HEK293 (cell line): ENCODE results near the gene COL18A1.

Source experiments
- CTCF ChIA-PET: fragments of 350-600 bp; formaldehyde crosslinking; extraction: SDS; loops from one replicate; lab custom pipeline; 2021; ENCODE audit warnings: antibody characterized with exemption; lab: Yijun Ruan, JAX
- POLR2A ChIA-PET: fragments of 300-600 bp; formaldehyde crosslinking; extraction: SDS; loops from one replicate; lab custom pipeline; 2020; ENCODE audit warnings: antibody characterized with exemption, inconsistent platforms; lab: Yijun Ruan, JAX
- H3K27ac ChIP-seq: fragments of 200-500 bp; sonication (Bioruptor generic); 2 replicates; pipeline ENCODE4 v1.5.1; 2014; ENCODE audit warnings: low read depth, low read length, control low read depth, inconsistent platforms; ENCODE audit errors: extremely low read depth
- H3K36me3 ChIP-seq, 2 experiments: fragments of 200-500 bp in 1 of 2; sonication (Bioruptor generic) in 1 of 2; 1 replicate in 1 of 2; 2 replicates in 1 of 2; pipeline ENCODE4 v1.5.1; 2014 to 2017; ENCODE audit warnings: inconsistent platforms in 2 of 2, low read length in 2 of 2; ENCODE audit not compliant: control insufficient read depth in 2 of 2, insufficient read depth in 1 of 2
- H3K4me1 ChIP-seq: fragments of 200-500 bp; sonication (Bioruptor generic); 2 replicates; pipeline ENCODE4 v1.5.1; 2014; ENCODE audit warnings: mild to moderate bottlenecking, low read length, inconsistent platforms; ENCODE audit not compliant: control insufficient read depth, insufficient read depth
- H3K4me3 ChIP-seq: 2 replicates; pipeline ENCODE4 v1.5.1; 2011; ENCODE audit warnings: low read depth, mild to moderate bottlenecking, control low read depth, low read length, moderate library complexity
- H3K9me3 ChIP-seq: fragments of 200-500 bp; sonication (Bioruptor generic); 2 replicates; pipeline ENCODE4 v1.5.1; 2014; ENCODE audit warnings: low read depth, low read length, inconsistent platforms; ENCODE audit not compliant: control insufficient read depth, insufficient read depth
- GLI2 ChIP-seq: fragments of 450-650 bp; formaldehyde crosslinking; IDR thresholded peaks from 2 replicates; pipeline ENCODE4; 2017; ENCODE audit warnings: missing biosample characterization, missing genetic modification characterization, low read depth, borderline replicate concordance
- GLI4 ChIP-seq: fragments of 450-650 bp; formaldehyde crosslinking; IDR thresholded peaks from 2 replicates; pipeline ENCODE4 v1.5.1; 2016; ENCODE audit warnings: missing biosample characterization, missing genetic modification characterization
- HOXC10 ChIP-seq: sonication (generic); formaldehyde crosslinking; IDR thresholded peaks from 2 replicates; pipeline ENCODE4 v1.8.1; 2023; ENCODE audit warnings: mild to moderate bottlenecking, missing genetic modification reagents
- KLF7 ChIP-seq: fragments of 450-650 bp; formaldehyde crosslinking; IDR thresholded peaks from 2 replicates; pipeline ENCODE4 v1.5.1; 2016; ENCODE audit warnings: missing biosample characterization, missing genetic modification characterization, borderline replicate concordance
- OVOL3 ChIP-seq: fragments of 450-650 bp; formaldehyde crosslinking; IDR thresholded peaks from 2 replicates; pipeline ENCODE4 v1.5.1; 2016; ENCODE audit warnings: missing biosample characterization, missing genetic modification characterization
- PRDM10 ChIP-seq: fragments of 450-650 bp; formaldehyde crosslinking; IDR thresholded peaks from 2 replicates; pipeline ENCODE4 v1.5.1; 2016; ENCODE audit warnings: missing biosample characterization, missing genetic modification characterization
- SETDB1 ChIP-seq: IDR thresholded peaks from one replicate; pipeline ENCODE4 v1.6.1; 2017; ENCODE audit warnings: mild to moderate bottlenecking, low read length, moderate library complexity, mixed read lengths; ENCODE audit not compliant: insufficient read length
- ZBTB8A ChIP-seq: fragments of 450-650 bp; formaldehyde crosslinking; IDR thresholded peaks from 2 replicates; pipeline ENCODE4 v1.5.1; 2016; ENCODE audit warnings: missing biosample characterization, missing genetic modification characterization
- ZIC2 ChIP-seq: fragments of 450-650 bp; formaldehyde crosslinking; IDR thresholded peaks from 2 replicates; pipeline ENCODE4 v1.5.1; 2016; ENCODE audit warnings: missing biosample characterization, missing genetic modification characterization
- ZNF2 ChIP-seq: fragments of 450-650 bp; formaldehyde crosslinking; IDR thresholded peaks from 2 replicates; pipeline ENCODE4 v1.5.1; 2016; ENCODE audit warnings: missing biosample characterization, missing genetic modification characterization
- ZNF239 ChIP-seq: fragments of 450-650 bp; formaldehyde crosslinking; IDR thresholded peaks from 2 replicates; pipeline ENCODE4 v1.5.1; 2016; ENCODE audit warnings: missing biosample characterization, missing genetic modification characterization
- ZNF302 ChIP-seq: fragments of 450-650 bp; formaldehyde crosslinking; IDR thresholded peaks from 2 replicates; pipeline ENCODE4 v1.5.1; 2016; ENCODE audit warnings: missing biosample characterization, missing genetic modification characterization, low read depth
- ZNF362 ChIP-seq: fragments of 450-650 bp; formaldehyde crosslinking; IDR thresholded peaks from 2 replicates; pipeline ENCODE4 v1.5.1; 2016; ENCODE audit warnings: missing biosample characterization, missing genetic modification characterization
- ZNF391 ChIP-seq: fragments of 450-650 bp; formaldehyde crosslinking; IDR thresholded peaks from 2 replicates; pipeline ENCODE4 v1.5.1; 2016; ENCODE audit warnings: low read depth, missing biosample characterization, missing genetic modification characterization, borderline replicate concordance
- ZNF404 ChIP-seq: fragments of 450-650 bp; formaldehyde crosslinking; IDR thresholded peaks from 2 replicates; pipeline ENCODE4 v1.5.1; 2017; ENCODE audit warnings: missing biosample characterization, missing genetic modification characterization
- ZNF548 ChIP-seq: fragments of 450-650 bp; formaldehyde crosslinking; IDR thresholded peaks from 2 replicates; pipeline ENCODE4 v1.5.1; 2016; ENCODE audit warnings: missing biosample characterization, missing genetic modification characterization
- ZNF654 ChIP-seq: fragments of 450-650 bp; formaldehyde crosslinking; IDR thresholded peaks from 2 replicates; pipeline ENCODE4 v1.5.1; 2016; ENCODE audit warnings: low read depth, missing biosample characterization, missing genetic modification characterization
- ZNF692 ChIP-seq: fragments of 450-650 bp; formaldehyde crosslinking; IDR thresholded peaks from 2 replicates; pipeline ENCODE4 v1.5.1; 2016; ENCODE audit warnings: missing biosample characterization, missing genetic modification characterization
- ZNF768 ChIP-seq: fragments of 450-650 bp; formaldehyde crosslinking; IDR thresholded peaks from 2 replicates; pipeline ENCODE4 v1.5.1; 2018; ENCODE audit warnings: missing biosample characterization, mild to moderate bottlenecking, missing genetic modification characterization
- ZNF843 ChIP-seq: fragments of 450-650 bp; formaldehyde crosslinking; IDR thresholded peaks from 2 replicates; pipeline ENCODE4 v1.5.1; 2016; ENCODE audit warnings: missing biosample characterization, missing genetic modification characterization
- ZSCAN18 ChIP-seq: fragments of 450-650 bp; formaldehyde crosslinking; IDR thresholded peaks from 2 replicates; pipeline ENCODE4 v1.5.1; 2016; ENCODE audit warnings: missing biosample characterization, missing genetic modification characterization

COL18A1 gene

GRCh38 chr21:45381865-45382696, 22.9 kb upstream of the COL18A1 start (continued):
- TF ChIP-seq ZNF404 (tag by site-specific recombination) (no peak), PRDM10 (tag by site-specific recombination) (no peak)

GRCh38 chr21:45382697-45382997, 22.3 kb upstream of the COL18A1 start:
- TF ChIP-seq GLI2, result no peak
- no peak for TF ChIP-seq OVOL3 (tag by site-specific recombination)
- TF ChIP-seq ZNF239 (tag by site-specific recombination), result no peak
- TF ChIP-seq ZNF391 (tag by site-specific recombination), result no peak
- TF ChIP-seq ZSCAN18 (tag by site-specific recombination), result no peak
- TF ChIP-seq KLF7 (tag by site-specific recombination), result no peak
- TF ChIP-seq ZNF843 (tag by site-specific recombination), result no peak
- TF ChIP-seq ZNF548, result no peak
- TF ChIP-seq ZNF302 (tag by site-specific recombination), result no peak
- no peak for TF ChIP-seq ZNF362
- TF ChIP-seq ZIC2, result no peak
- TF ChIP-seq ZNF2, result no peak
- no peak for TF ChIP-seq GLI4 (tag by site-specific recombination)
- TF ChIP-seq ZNF768 (tag by site-specific recombination), result no peak
- no peak for TF ChIP-seq ZNF692
- no peak for TF ChIP-seq SETDB1
- no peak for TF ChIP-seq ZBTB8A (tag by site-specific recombination)
- no peak for TF ChIP-seq ZNF654 (tag by site-specific recombination)
- TF ChIP-seq HOXC10 (CRISPR knock-in tag), result no peak
- H3K36me3 ChIP-seq, result no peaks in the 10 kb centered on the region
- no peaks in the 10 kb centered on the region for H3K4me1 ChIP-seq
- H3K9me3 ChIP-seq, result no peaks in the 10 kb centered on the region
- CTCF ChIA-PET, result no interaction called here
- H3K4me3 ChIP-seq, result no peak overlapping the region
- no peak overlapping the region for H3K27ac ChIP-seq
- POLR2A ChIA-PET, result no interaction called here
